ENCODE measurements around the gene FAM83C. TPM values are rescaled to one million over a fixed set of nuclear protein-coding genes. Genes with fewer than 3 reads are reported as not detected.

The FAM83C gene
- polyA plus RNA-seq, 2 of the 4 experiments (the other 2 are of a cell fraction): not detected

DNA sequence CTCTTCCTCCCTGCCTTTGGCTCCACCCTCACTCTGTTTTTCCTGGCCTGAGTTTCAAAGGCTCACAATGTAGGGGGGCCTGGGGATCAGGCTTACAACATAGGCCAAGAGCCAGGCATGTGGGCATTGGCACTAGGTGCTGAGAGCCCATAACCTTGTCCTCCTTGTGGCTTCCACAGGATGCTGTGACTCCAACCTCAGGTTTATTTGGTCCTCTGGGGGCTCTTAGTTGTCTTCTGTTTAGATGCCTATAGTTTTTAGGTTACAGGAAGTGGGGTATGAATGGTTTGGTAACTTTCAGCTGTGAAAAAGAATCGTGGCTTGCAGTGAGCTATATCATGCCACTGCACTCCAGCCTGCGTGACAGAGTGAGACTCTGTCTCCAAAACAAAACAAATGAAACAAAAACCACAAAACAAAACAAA is 40.2 kb downstream of the FAM83C start:
- ChIA-PET POLR2A (no interaction called here), CTCF (interaction anchor here (2.3 kb wide), 1 partner anchor 12 kb away, joined by 5 read pairs; no protein-coding TSS in a partner anchor)
- peak overlapping the region; percentile 36 to 77; a peak in 4 of 6 replicates for H3K27ac ChIP-seq
- FAIRE-seq (no peak), DNase-seq (ENCODE audit: low read depth in 1 of 2, low spot score in 1 of 2) (no peak), ATAC-seq (no peak)
- no peaks in the 10 kb centered on the region for H3K9me3 ChIP-seq
- no peak overlapping the region for H3K4me3 ChIP-seq
- H3K4me2 ChIP-seq: no peak overlapping the region
- peaks cover 44% of the 10 kb centered on the region for H3K4me1 ChIP-seq
- TF ChIP-seq CEBPB (IDR thresholded peaks at IDR 0.05) (no peak), KDM5A (IDR thresholded peaks at IDR 0.05) (no peak), SMC3 (IDR thresholded peaks at IDR 0.05) (no peak), ZC3H11A (IDR thresholded peaks at IDR 0.05) (no peak), JUNB (IDR thresholded peaks at IDR 0.05) (no peak), HDAC2 (IDR thresholded peaks at IDR 0.05) (no peak)
- TF ChIP-seq, protein P1, sequence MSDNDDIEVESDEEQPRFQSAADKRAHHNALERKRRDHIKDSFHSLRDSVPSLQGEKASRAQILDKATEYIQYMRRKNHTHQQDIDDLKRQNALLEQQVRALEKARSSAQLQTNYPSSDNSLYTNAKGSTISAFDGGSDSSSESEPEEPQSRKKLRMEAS (IDR thresholded peaks at IDR 0.05): no peak
- WGBS (ENCODE audit: missing lambda C conversion rate): 58% methylated on average over 2 of the region's 2 CpGs

DNA sequence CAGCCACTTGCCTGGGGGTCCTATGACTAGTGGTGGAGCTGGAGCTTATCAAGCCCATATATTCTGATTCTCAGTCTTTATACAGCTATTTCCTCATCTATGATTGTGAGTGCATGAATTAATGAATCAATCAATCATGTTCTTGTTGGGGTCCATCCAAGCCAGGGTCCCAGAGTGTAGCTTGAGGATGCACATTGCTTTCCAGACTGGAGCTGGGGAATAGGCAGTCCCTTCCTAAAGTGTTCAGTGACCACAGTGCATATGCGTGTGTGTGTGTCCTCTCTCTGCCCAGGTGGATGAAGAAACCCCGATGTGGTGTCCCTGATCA is 40.6 kb downstream of the FAM83C start:
- DNase-seq (ENCODE audit: low read depth in 1 of 2, low spot score in 1 of 2) (no peak), FAIRE-seq (no peak), ATAC-seq (no peak)
- CTCF ChIA-PET: interaction anchor here (0.7 to 2.3 kb wide), 5 partner anchors 10 to 106 kb away, joined by 3 to 5 read pairs (median 3); no protein-coding TSS in a partner anchor
- POLR2A ChIA-PET: no interaction called here
- Histone ChIP-seq H3K4me3 (no peak overlapping the region), H3K4me2 (no peak overlapping the region), H3K4me1 (peaks cover 39% of the 10 kb centered on the region), H3K9me3 (no peaks in the 10 kb centered on the region), H3K27ac (peak overlapping the region; percentile 36 to 77; a peak in 4 of 6 replicates)
- TF ChIP-seq RNF2 (IDR thresholded peaks at IDR 0.05; ENCODE audit: borderline replicate concordance, low read depth): no peak
- TF ChIP-seq, protein P2, sequence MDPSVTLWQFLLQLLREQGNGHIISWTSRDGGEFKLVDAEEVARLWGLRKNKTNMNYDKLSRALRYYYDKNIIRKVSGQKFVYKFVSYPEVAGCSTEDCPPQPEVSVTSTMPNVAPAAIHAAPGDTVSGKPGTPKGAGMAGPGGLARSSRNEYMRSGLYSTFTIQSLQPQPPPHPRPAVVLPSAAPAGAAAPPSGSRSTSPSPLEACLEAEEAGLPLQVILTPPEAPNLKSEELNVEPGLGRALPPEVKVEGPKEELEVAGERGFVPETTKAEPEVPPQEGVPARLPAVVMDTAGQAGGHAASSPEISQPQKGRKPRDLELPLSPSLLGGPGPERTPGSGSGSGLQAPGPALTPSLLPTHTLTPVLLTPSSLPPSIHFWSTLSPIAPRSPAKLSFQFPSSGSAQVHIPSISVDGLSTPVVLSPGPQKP (IDR thresholded peaks at IDR 0.05; ENCODE audit: low read depth, low read length): no peak
- TF ChIP-seq FOXS1 (CRISPR knock-in tag; IDR thresholded peaks at IDR 0.05): no peak
- TF ChIP-seq HOXB13 (CRISPR knock-in tag; IDR thresholded peaks at IDR 0.05; ENCODE audit: low read depth): no peak
- TF ChIP-seq, protein P3, sequence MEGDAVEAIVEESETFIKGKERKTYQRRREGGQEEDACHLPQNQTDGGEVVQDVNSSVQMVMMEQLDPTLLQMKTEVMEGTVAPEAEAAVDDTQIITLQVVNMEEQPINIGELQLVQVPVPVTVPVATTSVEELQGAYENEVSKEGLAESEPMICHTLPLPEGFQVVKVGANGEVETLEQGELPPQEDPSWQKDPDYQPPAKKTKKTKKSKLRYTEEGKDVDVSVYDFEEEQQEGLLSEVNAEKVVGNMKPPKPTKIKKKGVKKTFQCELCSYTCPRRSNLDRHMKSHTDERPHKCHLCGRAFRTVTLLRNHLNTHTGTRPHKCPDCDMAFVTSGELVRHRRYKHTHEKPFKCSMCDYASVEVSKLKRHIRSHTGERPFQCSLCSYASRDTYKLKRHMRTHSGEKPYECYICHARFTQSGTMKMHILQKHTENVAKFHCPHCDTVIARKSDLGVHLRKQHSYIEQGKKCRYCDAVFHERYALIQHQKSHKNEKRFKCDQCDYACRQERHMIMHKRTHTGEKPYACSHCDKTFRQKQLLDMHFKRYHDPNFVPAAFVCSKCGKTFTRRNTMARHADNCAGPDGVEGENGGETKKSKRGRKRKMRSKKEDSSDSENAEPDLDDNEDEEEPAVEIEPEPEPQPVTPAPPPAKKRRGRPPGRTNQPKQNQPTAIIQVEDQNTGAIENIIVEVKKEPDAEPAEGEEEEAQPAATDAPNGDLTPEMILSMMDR (IDR thresholded peaks at IDR 0.05): no peak
- no peak for TF ChIP-seq RAD21 (conservative IDR thresholded peaks at IDR 0.05 in 1 of 2, IDR thresholded peaks at IDR 0.05 in 1 of 2)
- TF ChIP-seq, protein P4, sequence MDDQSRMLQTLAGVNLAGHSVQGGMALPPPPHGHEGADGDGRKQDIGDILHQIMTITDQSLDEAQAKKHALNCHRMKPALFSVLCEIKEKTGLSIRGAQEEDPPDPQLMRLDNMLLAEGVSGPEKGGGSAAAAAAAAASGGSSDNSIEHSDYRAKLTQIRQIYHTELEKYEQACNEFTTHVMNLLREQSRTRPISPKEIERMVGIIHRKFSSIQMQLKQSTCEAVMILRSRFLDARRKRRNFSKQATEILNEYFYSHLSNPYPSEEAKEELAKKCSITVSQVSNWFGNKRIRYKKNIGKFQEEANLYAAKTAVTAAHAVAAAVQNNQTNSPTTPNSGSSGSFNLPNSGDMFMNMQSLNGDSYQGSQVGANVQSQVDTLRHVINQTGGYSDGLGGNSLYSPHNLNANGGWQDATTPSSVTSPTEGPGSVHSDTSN (IDR thresholded peaks at IDR 0.05): no peak
- no peak for TF ChIP-seq POLR2AphosphoS2 (conservative IDR thresholded peaks at IDR 0.05; ENCODE audit: low read length)
- no peak for TF ChIP-seq ZFP36 (IDR thresholded peaks at IDR 0.05; ENCODE audit: borderline replicate concordance, partially characterized antibody)
- no peak for TF ChIP-seq EHF (CRISPR knock-in tag; IDR thresholded peaks at IDR 0.05)
- TF ChIP-seq, protein P5, sequence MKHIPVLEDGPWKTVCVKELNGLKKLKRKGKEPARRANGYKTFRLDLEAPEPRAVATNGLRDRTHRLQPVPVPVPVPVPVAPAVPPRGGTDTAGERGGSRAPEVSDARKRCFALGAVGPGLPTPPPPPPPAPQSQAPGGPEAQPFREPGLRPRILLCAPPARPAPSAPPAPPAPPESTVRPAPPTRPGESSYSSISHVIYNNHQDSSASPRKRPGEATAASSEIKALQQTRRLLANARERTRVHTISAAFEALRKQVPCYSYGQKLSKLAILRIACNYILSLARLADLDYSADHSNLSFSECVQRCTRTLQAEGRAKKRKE (CRISPR knock-in tag; IDR thresholded peaks at IDR 0.05; ENCODE audit: low read depth): no peak
- TF ChIP-seq POLR2A (IDR thresholded peaks at IDR 0.05; ENCODE audit: low read length): no peak
- no peak for TF ChIP-seq TP53 (CRISPR knock-in tag; IDR thresholded peaks at IDR 0.05)
- TF ChIP-seq, protein P6, sequence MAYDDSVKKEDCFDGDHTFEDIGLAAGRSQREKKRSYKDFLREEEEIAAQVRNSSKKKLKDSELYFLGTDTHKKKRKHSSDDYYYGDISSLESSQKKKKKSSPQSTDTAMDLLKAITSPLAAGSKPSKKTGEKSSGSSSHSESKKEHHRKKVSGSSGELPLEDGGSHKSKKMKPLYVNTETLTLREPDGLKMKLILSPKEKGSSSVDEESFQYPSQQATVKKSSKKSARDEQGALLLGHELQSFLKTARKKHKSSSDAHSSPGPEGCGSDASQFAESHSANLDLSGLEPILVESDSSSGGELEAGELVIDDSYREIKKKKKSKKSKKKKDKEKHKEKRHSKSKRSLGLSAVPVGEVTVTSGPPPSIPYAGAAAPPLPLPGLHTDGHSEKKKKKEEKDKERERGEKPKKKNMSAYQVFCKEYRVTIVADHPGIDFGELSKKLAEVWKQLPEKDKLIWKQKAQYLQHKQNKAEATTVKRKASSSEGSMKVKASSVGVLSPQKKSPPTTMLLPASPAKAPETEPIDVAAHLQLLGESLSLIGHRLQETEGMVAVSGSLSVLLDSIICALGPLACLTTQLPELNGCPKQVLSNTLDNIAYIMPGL (CRISPR knock-in tag; IDR thresholded peaks at IDR 0.05; ENCODE audit: borderline replicate concordance): no peak
- no peak for TF ChIP-seq ESRRA (IDR thresholded peaks at IDR 0.05; ENCODE audit: borderline replicate concordance, low read length)
- WGBS (ENCODE audit: missing lambda C conversion rate): 77% methylated on average over 2 of the region's 2 CpGs

Data from A549 (cell line).